ENCODE measurements around the gene THRSP.
"Not testable (repeated sequence)": the region's sequence is repeated elsewhere in the genome, so short reads cannot be mapped to it uniquely, and the experiment has no call there.

The THRSP gene

DNA sequence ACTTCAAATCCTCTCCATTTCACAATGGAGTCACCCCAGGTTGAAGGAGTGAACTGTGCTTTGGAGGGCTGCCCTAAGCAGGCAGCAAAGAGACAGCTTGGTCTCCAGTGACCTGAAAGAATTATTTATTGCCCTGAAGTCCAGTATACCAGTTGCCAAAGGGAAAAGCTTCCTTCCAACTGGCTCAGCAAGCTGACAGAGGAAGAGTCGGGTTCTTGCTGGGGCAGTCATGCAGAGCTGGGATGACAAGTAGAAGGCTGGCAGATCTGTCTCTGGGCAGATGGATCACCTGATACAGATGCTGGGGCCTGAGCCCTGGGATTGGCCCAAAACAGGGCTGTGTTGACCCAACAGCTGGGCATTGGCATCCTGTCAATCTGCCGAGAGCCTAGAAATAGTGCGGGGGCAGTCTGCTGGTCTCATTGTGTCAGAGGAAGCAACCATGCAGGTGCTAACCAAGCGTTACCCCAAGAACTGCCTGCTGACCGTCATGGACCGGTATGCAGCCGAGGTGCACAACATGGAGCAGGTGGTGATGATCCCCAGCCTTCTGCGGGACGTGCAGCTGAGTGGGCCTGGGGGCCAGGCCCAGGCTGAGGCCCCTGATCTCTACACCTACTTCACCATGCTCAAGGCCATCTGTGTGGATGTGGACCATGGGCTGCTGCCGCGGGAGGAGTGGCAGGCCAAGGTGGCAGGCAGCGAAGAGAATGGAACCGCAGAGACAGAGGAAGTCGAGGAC, at the start of gene THRSP:
Gene THRSP (plus strand): TSS at position 422 of the 742 bp plus-strand sequence. CDS start 21 bp downstream, at position 443.
- DNase-seq (ENCODE audit: low read depth in 2 of 2), result no peak

GRCh38 chr11:78014937-78015520, 48.6 kb upstream of the THRSP start:
- not testable (repeated sequence) for DNase-seq (ENCODE audit: low read depth in 2 of 2)

DNA sequence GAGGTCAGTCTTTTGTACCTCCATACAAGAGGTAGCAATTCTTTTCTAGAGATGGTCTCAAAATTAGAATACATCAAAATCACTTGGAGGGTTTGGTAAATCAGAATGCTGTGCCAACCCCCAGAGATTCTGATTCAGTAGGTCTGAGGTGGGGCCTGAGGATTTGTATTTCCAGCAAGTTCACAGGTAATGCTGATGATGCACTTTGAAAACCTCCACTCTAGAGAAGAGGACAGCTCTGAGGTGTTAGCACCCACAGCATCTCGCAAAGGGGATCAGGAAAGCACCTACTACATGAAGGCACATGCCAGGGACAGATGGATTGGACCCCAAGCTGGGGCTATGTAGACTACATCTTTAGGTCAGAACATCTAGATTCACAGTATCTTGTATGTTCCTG, 47.8 kb upstream of the THRSP start:
- no peak for DNase-seq (ENCODE audit: low read depth in 2 of 2)

DNA sequence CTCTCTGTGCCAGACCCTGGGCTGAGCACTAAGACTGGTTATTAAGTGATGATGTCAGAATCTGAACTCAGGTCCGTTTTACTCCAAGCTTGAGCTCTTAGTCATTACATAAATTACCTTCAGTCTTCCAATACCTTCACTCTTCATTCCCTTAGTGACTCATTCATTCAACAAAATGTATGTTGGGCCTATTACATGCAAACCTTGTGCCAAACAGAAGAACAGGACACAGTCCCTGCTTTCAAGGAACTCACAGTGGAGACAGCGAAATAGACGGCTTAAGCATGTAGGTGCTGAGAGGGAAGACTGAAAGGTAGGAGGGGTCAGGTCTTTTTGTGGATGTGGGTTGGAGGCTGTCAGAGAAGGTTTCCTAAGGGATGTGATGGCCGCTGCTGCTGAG, 43.9 kb upstream of the THRSP start:
- no peak for DNase-seq (ENCODE audit: low read depth in 2 of 2)

DNA sequence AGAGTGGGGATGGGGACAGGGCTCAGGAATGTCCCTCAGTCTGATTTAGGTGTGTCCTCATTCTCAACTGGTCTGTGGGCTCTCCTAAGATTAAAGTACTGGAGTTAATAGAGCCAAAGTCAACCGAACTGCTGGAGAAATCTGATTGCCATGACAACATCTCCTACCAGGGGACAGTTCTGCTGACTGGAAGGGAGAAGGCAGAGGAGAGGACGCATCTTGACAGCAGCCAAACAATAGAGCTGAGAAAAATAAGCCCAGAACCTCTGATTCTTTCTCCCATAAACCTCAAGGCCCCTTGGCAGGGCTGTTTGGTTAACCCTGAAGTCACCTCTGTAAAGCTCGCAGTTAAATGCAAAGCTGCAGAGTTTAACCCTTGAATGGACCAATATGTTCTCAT, 43.4 kb upstream of the THRSP start:
- DNase-seq (ENCODE audit: low read depth in 2 of 2), result no peak

DNA sequence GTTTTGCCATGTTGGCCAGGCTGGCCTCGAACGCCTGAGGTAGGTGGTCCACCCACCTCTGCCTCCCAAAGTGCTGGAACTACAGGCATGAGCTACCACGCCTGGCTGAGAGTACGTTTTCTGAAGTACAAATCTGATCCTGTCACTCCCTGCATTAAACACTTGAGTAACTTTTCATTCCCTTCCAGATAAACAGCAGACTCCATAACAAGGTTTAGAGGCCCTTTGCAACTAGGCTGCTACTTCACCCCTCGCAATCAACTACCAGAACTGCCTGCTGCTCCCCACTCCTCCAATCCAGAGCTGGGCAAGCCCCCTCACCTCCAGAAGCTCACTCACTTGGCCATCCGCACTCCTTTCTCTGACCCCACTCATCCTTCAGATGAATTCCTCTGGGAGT, 42.0 kb upstream of the THRSP start:
- DNase-seq (ENCODE audit: low read depth in 2 of 2), result no peak

GRCh38 chr11:78022397-78023396, 41.0 kb upstream of the THRSP start, which contains the start of gene KCTD14:
Gene KCTD14 (minus strand): TSS chr11:78023276. CDS start chr11:78023249, 27 bp downstream.
- DNase-seq (ENCODE audit: low read depth in 2 of 2), result no peak

DNA sequence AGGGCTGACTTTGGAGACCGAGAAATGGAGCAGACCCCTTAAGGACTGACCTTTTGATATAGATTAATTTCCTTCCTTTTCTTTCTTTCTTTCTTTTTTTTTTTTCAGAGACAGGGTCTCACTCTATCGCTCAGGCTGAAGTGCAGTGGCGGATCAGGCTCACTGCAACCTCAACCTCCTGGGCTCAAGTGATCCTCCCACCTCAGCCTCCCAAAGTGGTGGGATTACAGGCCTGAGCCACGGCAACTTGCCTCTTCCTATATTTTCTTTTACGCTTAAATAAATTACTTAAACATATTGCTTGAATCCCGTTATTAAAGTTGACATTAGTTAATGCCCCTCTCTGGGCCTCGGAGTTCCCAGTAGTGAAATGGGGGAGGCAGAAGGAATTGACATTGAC, 40.2 kb upstream of the THRSP start:
- no peak for DNase-seq (ENCODE audit: low read depth in 2 of 2)

- DNase-seq (ENCODE audit: low read depth in 2 of 2), result no peak
These were observed 38.3 kb upstream of the THRSP start for GRCh38 chr11:78025378-78025777.

- no peak for DNase-seq (ENCODE audit: low read depth in 2 of 2)
These were observed 35.9 kb upstream of the THRSP start for GRCh38 chr11:78027759-78028158.

DNA sequence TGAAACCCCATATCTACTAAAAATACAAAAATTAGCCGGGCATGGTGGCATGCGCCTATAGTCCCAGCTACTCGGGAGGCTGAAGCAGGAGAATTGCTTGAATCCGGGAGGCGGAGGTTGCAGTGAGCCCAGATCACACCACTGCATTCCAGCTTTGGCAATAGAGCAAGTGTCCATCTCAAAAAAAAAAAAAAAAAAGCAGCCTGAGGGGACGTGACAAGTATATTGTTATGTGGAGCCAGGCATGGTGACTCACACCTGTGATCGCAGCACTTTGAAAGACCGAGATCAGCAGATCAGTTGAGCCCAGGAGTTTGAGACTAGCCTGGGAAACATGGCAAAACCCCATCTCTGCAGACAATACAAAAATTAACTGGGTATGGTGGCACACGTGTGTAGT, 35.2 kb upstream of the THRSP start:
- DNase-seq (ENCODE audit: low read depth in 2 of 2), result not testable (repeated sequence)

DNA sequence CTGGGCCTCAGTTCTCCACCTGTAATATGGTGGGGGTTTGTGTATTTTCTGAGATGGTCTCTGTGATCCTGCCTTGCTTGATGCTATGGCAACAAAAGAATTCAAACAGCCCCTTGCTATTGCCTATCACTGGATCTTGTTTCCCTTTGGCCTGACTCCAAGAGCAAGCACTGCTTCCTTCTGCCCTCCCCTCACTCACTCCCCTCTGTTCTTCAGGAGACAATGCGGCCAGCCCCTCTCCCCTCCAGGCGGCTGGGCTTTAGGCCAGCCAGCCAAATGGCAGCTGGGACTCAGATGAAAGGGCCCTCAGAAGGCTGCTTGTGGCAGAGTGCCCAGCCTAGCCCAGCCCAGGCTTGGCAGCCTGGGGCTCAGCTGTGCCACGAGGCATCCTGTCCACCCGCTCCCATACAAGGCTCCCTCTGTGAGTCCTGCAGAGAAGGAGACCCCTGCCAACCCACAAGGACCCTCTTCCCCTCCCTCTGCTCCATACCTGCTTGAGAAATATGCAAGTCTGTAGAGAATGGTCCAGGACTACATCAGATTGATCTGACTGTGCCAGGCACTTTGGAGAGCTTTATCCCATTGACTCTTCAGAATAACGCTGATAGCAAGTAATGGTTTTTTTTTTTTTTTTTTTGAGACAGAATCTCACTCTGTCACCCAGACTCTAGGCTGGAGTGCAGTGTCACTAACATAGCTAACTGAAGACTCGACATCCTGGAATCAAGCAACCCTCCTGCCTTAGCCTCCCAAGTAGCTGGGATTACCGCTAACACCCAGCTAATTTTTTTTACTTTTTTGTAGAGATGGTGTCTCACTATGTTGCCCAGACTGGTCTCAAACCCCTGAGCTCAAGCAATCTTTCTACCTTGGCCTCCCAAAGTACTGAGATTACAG, 33.0 kb upstream of the THRSP start:
- DNase-seq (ENCODE audit: low read depth in 2 of 2), result no peak

GRCh38 chr11:78031629-78032028, 32.0 kb upstream of the THRSP start:
- no peak for DNase-seq (ENCODE audit: low read depth in 2 of 2)

GRCh38 chr11:78032090-78032489, 31.6 kb upstream of the THRSP start:
- DNase-seq (ENCODE audit: low read depth in 2 of 2), result no peak

GRCh38 chr11:78033040-78033439, 30.6 kb upstream of the THRSP start:
- DNase-seq (ENCODE audit: low read depth in 2 of 2), result no peak

DNA sequence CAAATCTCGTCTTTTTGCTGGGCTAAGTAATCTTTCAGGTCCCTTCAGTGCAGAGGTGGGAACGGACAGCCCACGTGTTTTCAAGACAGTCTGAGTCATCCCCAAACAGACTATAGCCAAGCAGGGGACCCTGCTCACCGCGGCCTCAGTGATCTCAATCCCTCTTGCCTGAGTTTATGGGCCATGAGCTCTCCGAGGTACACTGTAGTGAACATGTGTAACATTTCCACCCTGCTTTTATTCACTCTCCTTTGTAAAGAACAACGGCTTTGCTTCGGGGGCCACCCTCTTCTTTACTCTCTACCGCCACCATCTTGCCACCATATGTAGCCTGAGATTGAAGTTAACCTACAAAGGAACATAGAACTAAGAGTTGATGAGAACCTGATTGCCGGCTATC, 29.0 kb upstream of the THRSP start:
- DNase-seq (ENCODE audit: low read depth in 2 of 2), result no peak

DNA sequence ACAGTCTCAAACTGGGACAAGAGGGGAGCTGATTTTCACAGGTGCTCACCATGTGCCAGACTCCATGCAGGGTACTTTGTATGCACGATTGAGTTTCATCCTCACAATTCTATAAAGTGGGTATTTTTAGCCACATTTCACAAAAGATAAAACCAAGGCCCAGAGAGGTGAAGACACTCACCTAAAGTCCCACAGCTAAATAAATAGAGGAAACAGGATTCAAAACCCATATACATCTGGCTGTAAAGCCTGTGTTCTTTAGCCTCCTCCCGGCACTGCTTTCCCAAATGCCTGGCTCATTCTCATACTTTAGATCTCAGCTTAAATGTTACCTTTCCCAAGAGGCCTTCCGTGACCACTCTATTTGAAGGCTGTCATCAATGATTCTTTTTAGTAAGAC, 27.3 kb upstream of the THRSP start:
- no peak for DNase-seq (ENCODE audit: low read depth in 2 of 2)

GRCh38 chr11:78037056-78037455, 26.6 kb upstream of the THRSP start:
- DNase-seq (ENCODE audit: low read depth in 2 of 2), result no peak

DNA sequence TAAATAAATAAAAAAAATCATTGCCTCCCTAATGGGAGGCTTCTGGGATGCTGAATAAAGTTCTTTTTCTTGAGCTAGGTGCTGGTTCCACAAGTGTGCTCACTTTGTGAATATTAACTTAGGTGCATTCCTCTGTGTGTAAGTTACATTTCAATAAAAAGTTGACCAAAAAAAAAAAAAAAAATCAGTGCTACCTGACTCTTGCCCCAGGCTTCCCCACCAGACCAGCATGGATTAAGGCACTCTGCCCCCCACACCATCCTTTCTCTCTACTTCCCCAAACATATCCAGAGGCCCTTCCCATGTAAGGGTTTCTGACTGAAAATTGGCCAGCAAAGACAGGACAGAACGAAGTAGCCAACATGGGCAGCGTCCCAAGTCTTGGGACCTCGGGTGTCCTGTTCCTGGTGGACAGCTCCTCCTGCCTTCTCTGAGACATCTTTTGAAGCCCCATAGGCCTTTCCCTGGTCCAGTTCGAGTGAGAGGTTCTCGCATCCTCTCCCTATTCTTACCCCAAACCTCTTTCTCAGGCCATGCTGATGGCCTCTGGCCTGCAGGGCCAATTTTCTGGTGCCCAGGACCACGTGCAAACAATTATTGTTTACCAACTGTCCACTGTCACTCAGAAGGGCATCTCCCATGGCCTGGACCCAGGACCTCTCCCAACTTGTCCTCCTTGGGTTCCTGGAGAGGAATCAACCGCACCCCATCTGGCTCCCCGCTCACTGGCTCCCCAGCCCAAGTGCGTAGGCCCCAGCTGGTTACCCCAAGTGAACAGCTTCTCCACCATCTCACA, 25.6 kb upstream of the THRSP start:
- no peak for DNase-seq (ENCODE audit: low read depth in 2 of 2)

DNA sequence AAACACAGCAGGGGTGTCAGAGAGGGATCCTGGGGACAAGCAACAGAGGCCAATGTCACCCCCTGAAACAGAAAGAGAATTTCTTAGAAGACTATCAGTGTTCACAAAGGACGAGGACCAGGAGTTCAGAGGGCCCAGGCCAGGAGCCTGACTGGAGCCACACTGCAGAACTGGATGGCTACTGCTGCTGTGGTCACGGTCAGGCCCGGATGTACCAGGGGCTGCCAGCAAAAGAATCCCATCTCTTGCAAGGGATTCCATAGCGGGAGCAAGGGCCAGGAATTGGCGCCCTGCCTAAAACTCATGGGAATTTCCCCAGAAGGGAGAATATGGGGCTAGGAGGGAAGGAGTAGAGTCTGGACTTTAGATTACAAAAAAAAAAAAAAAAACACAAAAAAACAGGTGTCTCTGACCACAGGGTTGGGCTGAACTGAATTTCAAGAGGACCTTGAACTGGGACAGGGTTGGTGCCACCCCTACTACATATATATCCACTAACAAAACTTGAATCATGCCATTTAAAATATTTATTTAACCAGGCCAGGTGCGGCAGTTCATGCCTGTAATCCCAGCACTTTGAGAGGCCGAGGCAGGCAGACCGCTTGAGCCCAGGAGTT, 24.9 kb upstream of the THRSP start:
- DNase-seq (ENCODE audit: low read depth in 2 of 2), result no peak
